ENCODE data around the gene ASXL3. TPM values are rescaled to one million over a fixed set of nuclear protein-coding genes. Genes with fewer than 3 reads are reported as not detected.

ASXL3 gene
- total and polyA plus RNA-seq, 4 donors: 0.19 to 1.3 (median 0.39) TPM

DNA sequence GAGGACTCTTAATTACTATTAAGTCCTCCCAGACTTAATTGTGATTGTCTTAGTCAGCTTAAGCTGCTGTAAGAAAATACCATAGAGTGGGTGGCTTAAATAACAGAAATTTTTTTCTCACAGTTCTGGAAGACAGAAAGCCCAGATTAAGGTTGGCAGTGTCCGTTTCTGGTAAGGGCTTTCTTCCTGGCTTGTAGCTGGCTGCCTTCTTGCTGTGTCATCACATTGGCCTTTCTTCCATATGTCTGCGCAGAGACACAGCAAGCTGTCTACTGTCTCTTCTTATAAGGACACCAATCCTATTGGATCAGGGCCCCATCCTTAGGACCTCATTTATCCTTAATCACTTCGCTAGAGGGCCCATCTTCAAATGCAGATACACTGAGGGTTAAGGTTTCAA is 38.5 kb downstream of the ASXL3 start:
- Histone ChIP-seq H3K36me3 (ENCODE audit: control insufficient read depth in 4 of 4, insufficient read depth in 3 of 4, low read depth in 1 of 4, low read length in 3 of 4) (no peaks in the 10 kb centered on the region), H3K9ac (ENCODE audit: low read depth in 1 of 2, low read length in 2 of 2) (no peak overlapping the region), H3K4me3 (ENCODE audit: low read depth in 1 of 3, low read length in 3 of 3) (no peak overlapping the region), H3K27me3 (ENCODE audit: control insufficient read depth in 4 of 4, insufficient read depth in 4 of 4, low read length in 3 of 4) (no peaks in the 10 kb centered on the region), H3K9me3 (ENCODE audit: control insufficient read depth in 4 of 4, low read length in 3 of 4) (no peaks in the 10 kb centered on the region), H3K4me1 (ENCODE audit: control insufficient read depth in 4 of 4, insufficient read depth in 4 of 4, low read length in 3 of 4) (no peaks in the 10 kb centered on the region), H3K27ac (ENCODE audit: low read depth in 1 of 2, low read length in 2 of 2) (no peak overlapping the region)
- 91% methylated on average over 3 of the region's 3 CpGs for WGBS
- no peak for DNase-seq (ENCODE audit: low spot score)
- TF ChIP-seq, protein P1, sequence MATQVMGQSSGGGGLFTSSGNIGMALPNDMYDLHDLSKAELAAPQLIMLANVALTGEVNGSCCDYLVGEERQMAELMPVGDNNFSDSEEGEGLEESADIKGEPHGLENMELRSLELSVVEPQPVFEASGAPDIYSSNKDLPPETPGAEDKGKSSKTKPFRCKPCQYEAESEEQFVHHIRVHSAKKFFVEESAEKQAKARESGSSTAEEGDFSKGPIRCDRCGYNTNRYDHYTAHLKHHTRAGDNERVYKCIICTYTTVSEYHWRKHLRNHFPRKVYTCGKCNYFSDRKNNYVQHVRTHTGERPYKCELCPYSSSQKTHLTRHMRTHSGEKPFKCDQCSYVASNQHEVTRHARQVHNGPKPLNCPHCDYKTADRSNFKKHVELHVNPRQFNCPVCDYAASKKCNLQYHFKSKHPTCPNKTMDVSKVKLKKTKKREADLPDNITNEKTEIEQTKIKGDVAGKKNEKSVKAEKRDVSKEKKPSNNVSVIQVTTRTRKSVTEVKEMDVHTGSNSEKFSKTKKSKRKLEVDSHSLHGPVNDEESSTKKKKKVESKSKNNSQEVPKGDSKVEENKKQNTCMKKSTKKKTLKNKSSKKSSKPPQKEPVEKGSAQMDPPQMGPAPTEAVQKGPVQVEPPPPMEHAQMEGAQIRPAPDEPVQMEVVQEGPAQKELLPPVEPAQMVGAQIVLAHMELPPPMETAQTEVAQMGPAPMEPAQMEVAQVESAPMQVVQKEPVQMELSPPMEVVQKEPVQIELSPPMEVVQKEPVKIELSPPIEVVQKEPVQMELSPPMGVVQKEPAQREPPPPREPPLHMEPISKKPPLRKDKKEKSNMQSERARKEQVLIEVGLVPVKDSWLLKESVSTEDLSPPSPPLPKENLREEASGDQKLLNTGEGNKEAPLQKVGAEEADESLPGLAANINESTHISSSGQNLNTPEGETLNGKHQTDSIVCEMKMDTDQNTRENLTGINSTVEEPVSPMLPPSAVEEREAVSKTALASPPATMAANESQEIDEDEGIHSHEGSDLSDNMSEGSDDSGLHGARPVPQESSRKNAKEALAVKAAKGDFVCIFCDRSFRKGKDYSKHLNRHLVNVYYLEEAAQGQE (IDR thresholded peaks at IDR 0.05): no peak
- no peak for TF ChIP-seq RXRA (IDR thresholded peaks at IDR 0.05)
- no peak for TF ChIP-seq EGR1 (IDR thresholded peaks at IDR 0.05; ENCODE audit: low read depth in 2 of 2)
- TF ChIP-seq GABPA (IDR thresholded peaks at IDR 0.05 in 1 of 2, conservative IDR thresholded peaks at IDR 0.05 in 1 of 2): no peak
- TF ChIP-seq TAF1 (conservative IDR thresholded peaks at IDR 0.05): no peak

DNA sequence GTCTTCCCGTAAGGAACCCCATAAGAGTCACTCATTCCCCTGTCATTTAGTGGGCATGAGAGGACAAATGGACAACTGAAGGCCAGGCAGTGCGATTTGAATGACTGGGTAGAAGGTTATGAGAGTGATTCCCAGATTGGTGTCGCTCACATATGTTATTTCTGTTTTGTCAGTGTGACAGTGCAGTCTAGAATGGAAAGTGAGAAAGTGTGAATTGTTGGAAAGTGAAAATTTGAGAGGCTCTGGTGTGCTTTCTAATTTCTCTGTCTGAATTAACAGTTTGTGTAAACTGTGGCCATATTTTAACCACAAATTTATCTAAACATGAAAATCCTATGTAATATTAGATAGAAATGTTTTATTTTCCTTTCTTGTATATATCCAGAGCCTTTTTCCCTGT is 49.1 kb downstream of the ASXL3 start:
- Histone ChIP-seq H3K27me3 (ENCODE audit: control insufficient read depth in 4 of 4, insufficient read depth in 4 of 4, low read length in 3 of 4) (no peaks in the 10 kb centered on the region), H3K9me3 (ENCODE audit: control insufficient read depth in 4 of 4, low read length in 3 of 4) (no peaks in the 10 kb centered on the region), H3K4me1 (ENCODE audit: control insufficient read depth in 4 of 4, insufficient read depth in 4 of 4, low read length in 3 of 4) (no peaks in the 10 kb centered on the region), H3K9ac (ENCODE audit: low read depth in 1 of 2, low read length in 2 of 2) (no peak overlapping the region), H3K36me3 (ENCODE audit: control insufficient read depth in 4 of 4, insufficient read depth in 3 of 4, low read depth in 1 of 4, low read length in 3 of 4) (no peaks in the 10 kb centered on the region), H3K27ac (ENCODE audit: low read depth in 1 of 2, low read length in 2 of 2) (no peak overlapping the region), H3K4me3 (ENCODE audit: low read depth in 1 of 3, low read length in 3 of 3) (no peak overlapping the region)
- no peak for TF ChIP-seq FOXA1 (IDR thresholded peaks at IDR 0.05)
- TF ChIP-seq GABPA (IDR thresholded peaks at IDR 0.05 in 1 of 2, conservative IDR thresholded peaks at IDR 0.05 in 1 of 2): no peak
- DNase-seq (ENCODE audit: low spot score): no peak
- WGBS: 93% methylated on average over 3 of the region's 3 CpGs

DNA sequence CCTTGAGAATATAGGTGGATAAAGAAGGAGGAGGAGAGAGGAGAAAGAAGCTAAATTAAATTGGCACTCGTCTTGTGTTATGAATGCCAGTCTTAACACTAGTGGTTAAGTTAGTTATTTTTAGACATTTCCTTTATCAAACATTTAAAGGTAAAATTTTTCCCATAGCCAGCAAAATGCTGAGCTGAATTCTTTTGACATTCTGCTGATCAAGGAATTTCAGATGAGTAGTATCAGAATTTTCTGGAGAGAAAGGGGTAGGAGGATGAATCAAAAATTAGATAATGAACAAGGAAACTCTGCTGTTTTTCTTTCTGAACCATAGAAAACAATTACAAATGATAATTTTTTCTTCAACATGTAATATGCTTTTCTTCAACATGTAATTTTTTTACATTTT is 52.5 kb downstream of the ASXL3 start:
- no peak for DNase-seq (ENCODE audit: low spot score)
- WGBS: 95% methylated on average over 1 of the region's 1 CpG
- Histone ChIP-seq H3K4me3 (ENCODE audit: low read depth in 1 of 3, low read length in 3 of 3) (no peak overlapping the region), H3K27me3 (ENCODE audit: control insufficient read depth in 4 of 4, insufficient read depth in 4 of 4, low read length in 3 of 4) (no peaks in the 10 kb centered on the region), H3K4me1 (ENCODE audit: control insufficient read depth in 4 of 4, insufficient read depth in 4 of 4, low read length in 3 of 4) (no peaks in the 10 kb centered on the region), H3K9me3 (ENCODE audit: control insufficient read depth in 4 of 4, low read length in 3 of 4) (no peaks in the 10 kb centered on the region), H3K9ac (ENCODE audit: low read depth in 1 of 2, low read length in 2 of 2) (no peak overlapping the region), H3K27ac (ENCODE audit: low read depth in 1 of 2, low read length in 2 of 2) (no peak overlapping the region), H3K36me3 (ENCODE audit: control insufficient read depth in 4 of 4, insufficient read depth in 3 of 4, low read depth in 1 of 4, low read length in 3 of 4) (no peaks in the 10 kb centered on the region)
- TF ChIP-seq GABPA (IDR thresholded peaks at IDR 0.05 in 1 of 2, conservative IDR thresholded peaks at IDR 0.05 in 1 of 2) (no peak), HNF4A (conservative IDR thresholded peaks at IDR 0.05) (no peak), FOXA2 (IDR thresholded peaks at IDR 0.05) (no peak), HNF4G (IDR thresholded peaks at IDR 0.05) (no peak), NR2F2 (IDR thresholded peaks at IDR 0.05) (no peak), JUND (IDR thresholded peaks at IDR 0.05) (no peak), YY1 (IDR thresholded peaks at IDR 0.05) (no peak)
- TF ChIP-seq, protein P2, sequence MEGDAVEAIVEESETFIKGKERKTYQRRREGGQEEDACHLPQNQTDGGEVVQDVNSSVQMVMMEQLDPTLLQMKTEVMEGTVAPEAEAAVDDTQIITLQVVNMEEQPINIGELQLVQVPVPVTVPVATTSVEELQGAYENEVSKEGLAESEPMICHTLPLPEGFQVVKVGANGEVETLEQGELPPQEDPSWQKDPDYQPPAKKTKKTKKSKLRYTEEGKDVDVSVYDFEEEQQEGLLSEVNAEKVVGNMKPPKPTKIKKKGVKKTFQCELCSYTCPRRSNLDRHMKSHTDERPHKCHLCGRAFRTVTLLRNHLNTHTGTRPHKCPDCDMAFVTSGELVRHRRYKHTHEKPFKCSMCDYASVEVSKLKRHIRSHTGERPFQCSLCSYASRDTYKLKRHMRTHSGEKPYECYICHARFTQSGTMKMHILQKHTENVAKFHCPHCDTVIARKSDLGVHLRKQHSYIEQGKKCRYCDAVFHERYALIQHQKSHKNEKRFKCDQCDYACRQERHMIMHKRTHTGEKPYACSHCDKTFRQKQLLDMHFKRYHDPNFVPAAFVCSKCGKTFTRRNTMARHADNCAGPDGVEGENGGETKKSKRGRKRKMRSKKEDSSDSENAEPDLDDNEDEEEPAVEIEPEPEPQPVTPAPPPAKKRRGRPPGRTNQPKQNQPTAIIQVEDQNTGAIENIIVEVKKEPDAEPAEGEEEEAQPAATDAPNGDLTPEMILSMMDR (IDR thresholded peaks at IDR 0.05; ENCODE audit: low read depth, low read length, missing input control): no peak
- TF ChIP-seq, protein P3, sequence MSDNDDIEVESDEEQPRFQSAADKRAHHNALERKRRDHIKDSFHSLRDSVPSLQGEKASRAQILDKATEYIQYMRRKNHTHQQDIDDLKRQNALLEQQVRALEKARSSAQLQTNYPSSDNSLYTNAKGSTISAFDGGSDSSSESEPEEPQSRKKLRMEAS (IDR thresholded peaks at IDR 0.05): no peak
- TF ChIP-seq, protein P4, sequence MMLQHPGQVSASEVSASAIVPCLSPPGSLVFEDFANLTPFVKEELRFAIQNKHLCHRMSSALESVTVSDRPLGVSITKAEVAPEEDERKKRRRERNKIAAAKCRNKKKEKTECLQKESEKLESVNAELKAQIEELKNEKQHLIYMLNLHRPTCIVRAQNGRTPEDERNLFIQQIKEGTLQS (IDR thresholded peaks at IDR 0.05): no peak
- TF ChIP-seq, protein P5, sequence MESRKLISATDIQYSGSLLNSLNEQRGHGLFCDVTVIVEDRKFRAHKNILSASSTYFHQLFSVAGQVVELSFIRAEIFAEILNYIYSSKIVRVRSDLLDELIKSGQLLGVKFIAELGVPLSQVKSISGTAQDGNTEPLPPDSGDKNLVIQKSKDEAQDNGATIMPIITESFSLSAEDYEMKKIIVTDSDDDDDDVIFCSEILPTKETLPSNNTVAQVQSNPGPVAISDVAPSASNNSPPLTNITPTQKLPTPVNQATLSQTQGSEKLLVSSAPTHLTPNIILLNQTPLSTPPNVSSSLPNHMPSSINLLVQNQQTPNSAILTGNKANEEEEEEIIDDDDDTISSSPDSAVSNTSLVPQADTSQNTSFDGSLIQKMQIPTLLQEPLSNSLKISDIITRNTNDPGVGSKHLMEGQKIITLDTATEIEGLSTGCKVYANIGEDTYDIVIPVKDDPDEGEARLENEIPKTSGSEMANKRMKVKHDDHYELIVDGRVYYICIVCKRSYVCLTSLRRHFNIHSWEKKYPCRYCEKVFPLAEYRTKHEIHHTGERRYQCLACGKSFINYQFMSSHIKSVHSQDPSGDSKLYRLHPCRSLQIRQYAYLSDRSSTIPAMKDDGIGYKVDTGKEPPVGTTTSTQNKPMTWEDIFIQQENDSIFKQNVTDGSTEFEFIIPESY (IDR thresholded peaks at IDR 0.05): no peak

Data from liver (tissue), 9 donors.